ENCODE data around the gene RAPGEF1. TPM values are rescaled to one million over a fixed set of nuclear protein-coding genes. Genes with fewer than 3 reads are reported as not detected.

The RAPGEF1 gene
- total RNA-seq, 4 donors from 2014 or later, result 43.0 to 58.3 (median 51.7) TPM

GRCh38 chr9:131651599-131651998 lies 88.3 kb downstream of the RAPGEF1 start:
- Histone ChIP-seq H3K27ac (peak overlapping the region; percentile 81), H3K4me1 (peaks cover 46% of the 10 kb centered on the region)

DNA sequence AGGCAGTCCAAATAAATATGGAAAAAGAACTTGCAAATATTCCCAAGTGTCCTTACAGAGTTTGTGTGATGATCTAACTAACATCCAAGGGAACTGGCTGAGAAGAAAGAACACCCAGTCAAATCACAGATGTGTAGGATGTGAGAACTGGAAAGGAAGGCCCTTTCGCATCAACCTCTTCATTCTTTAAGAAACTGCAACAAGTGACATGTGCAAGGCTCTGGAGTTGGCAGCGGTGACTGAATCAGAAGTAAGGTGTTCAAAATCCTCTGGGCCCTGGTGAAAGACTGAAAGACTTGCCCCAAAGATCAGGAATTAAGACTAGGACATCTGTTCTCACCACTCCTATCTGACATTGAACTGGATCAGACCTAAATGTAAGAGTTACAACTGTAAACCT lies 88.7 kb downstream of the RAPGEF1 start:
- peaks cover 42% of the 10 kb centered on the region for H3K4me1 ChIP-seq
- peaks cover 5% of the 10 kb centered on the region for H3K36me3 ChIP-seq
- no peaks in the 10 kb centered on the region for H3K27me3 ChIP-seq
- H3K9me3 ChIP-seq, result no peaks in the 10 kb centered on the region
- no peak for TF ChIP-seq POLR2A (IDR thresholded peaks at IDR 0.05)
- no peak for TF ChIP-seq POLR2AphosphoS5 (IDR thresholded peaks at IDR 0.05)
- no peak for TF ChIP-seq EP300 (IDR thresholded peaks at IDR 0.05)
- TF ChIP-seq, protein P1, sequence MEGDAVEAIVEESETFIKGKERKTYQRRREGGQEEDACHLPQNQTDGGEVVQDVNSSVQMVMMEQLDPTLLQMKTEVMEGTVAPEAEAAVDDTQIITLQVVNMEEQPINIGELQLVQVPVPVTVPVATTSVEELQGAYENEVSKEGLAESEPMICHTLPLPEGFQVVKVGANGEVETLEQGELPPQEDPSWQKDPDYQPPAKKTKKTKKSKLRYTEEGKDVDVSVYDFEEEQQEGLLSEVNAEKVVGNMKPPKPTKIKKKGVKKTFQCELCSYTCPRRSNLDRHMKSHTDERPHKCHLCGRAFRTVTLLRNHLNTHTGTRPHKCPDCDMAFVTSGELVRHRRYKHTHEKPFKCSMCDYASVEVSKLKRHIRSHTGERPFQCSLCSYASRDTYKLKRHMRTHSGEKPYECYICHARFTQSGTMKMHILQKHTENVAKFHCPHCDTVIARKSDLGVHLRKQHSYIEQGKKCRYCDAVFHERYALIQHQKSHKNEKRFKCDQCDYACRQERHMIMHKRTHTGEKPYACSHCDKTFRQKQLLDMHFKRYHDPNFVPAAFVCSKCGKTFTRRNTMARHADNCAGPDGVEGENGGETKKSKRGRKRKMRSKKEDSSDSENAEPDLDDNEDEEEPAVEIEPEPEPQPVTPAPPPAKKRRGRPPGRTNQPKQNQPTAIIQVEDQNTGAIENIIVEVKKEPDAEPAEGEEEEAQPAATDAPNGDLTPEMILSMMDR (IDR thresholded peaks at IDR 0.05), result no peak
- DNase-seq (ENCODE audit: low spot score in 2 of 2), result no peak
- no peak overlapping the region for H3K4me3 ChIP-seq
- WGBS, result 95% methylated on average over 2 of the region's 2 CpGs
- H3K27ac ChIP-seq, result peak overlapping the region; percentile 81

More at GRCh38 chr9:131651599-131651998, 88.3 kb downstream of the RAPGEF1 start:
- no peaks in the 10 kb centered on the region for H3K9me3 ChIP-seq
- no peak for DNase-seq (ENCODE audit: low spot score in 2 of 2)
- no peaks in the 10 kb centered on the region for H3K27me3 ChIP-seq
- H3K36me3 ChIP-seq, result peaks cover 5% of the 10 kb centered on the region
- TF ChIP-seq POLR2A (IDR thresholded peaks at IDR 0.05) (no peak), POLR2AphosphoS5 (IDR thresholded peaks at IDR 0.05) (no peak), EP300 (IDR thresholded peaks at IDR 0.05) (no peak)
- TF ChIP-seq, protein P1 (IDR thresholded peaks at IDR 0.05), result no peak
- H3K4me3 ChIP-seq, result no peak overlapping the region
- 80% methylated on average over 3 of the region's 3 CpGs for whole genome bisulfite sequencing

DNA sequence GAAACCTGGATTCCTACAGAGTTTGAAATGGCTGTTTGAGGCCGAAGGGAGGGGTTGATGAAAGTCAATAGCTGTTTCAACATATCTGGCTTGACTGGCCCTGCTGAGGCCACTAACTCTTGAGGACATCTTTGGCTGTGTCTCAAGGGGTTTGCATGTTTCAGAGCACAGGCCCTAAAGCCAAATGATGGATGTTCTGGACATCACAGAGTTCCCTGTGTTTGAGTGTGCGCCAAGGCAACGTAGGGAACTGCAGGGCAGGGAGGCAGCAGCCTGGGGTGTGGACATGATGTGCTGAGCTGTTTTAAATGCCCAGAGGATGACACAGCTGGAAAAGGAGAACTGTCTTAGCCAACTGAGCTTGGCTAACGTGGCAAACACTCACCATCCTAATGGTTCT lies 89.6 kb downstream of the RAPGEF1 start:
- peak; percentile 90 to 93 for DNase-seq (ENCODE audit: low spot score in 2 of 2)
- H3K4me3 ChIP-seq, result no peak overlapping the region
- H3K4me1 ChIP-seq, result peaks cover 36% of the 10 kb centered on the region
- no peaks in the 10 kb centered on the region for H3K9me3 ChIP-seq
- H3K36me3 ChIP-seq, result peaks cover 5% of the 10 kb centered on the region
- TF ChIP-seq POLR2AphosphoS5 (IDR thresholded peaks at IDR 0.05) (peak in 2 of 3 donors; percentile 84 to 88), EP300 (IDR thresholded peaks at IDR 0.05) (no peak)
- peak overlapping the region; percentile 81 for H3K27ac ChIP-seq
- no peaks in the 10 kb centered on the region for H3K27me3 ChIP-seq
- 49% methylated on average over 4 of the region's 4 CpGs for WGBS

DNA sequence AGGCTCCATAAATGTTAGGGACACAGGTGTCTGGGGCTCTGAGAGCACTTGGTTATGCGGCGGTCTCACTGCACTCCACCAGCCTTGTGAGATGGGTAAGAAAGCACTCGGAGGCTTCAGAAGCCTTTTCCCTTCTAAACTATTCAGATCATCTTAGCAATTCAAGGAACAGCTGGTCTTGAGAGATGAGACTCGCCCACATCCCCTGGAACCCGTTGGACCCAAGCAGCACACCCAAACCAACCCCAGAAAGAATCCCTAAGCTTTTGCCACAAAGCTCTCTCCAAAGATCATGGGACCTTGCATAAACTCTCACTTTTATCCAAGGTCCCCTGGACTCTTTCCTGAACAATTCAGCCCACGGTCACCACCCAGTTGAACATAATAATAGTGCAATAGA lies 90.2 kb downstream of the RAPGEF1 start:
- Histone ChIP-seq H3K9me3 (no peaks in the 10 kb centered on the region), H3K4me1 (peaks cover 29% of the 10 kb centered on the region), H3K27me3 (no peaks in the 10 kb centered on the region), H3K27ac (peak overlapping the region; percentile 57), H3K36me3 (peaks cover 5% of the 10 kb centered on the region), H3K4me3 (no peak overlapping the region)
- TF ChIP-seq EP300 (IDR thresholded peaks at IDR 0.05) (no peak), POLR2A (IDR thresholded peaks at IDR 0.05) (no peak), POLR2AphosphoS5 (IDR thresholded peaks at IDR 0.05) (no peak)
- TF ChIP-seq, protein P1 (IDR thresholded peaks at IDR 0.05), result no peak
- no peak for DNase-seq (ENCODE audit: low spot score in 2 of 2)
- 73% methylated on average over 6 of the region's 6 CpGs for WGBS

GRCh38 chr9:131645078-131645776 lies 94.6 kb downstream of the RAPGEF1 start:
- H3K36me3 ChIP-seq, result peaks cover 15% of the 10 kb centered on the region
- H3K27me3 ChIP-seq, result no peaks in the 10 kb centered on the region
- H3K4me1 ChIP-seq, result peaks cover 28% of the 10 kb centered on the region
- H3K9me3 ChIP-seq, result no peaks in the 10 kb centered on the region
- no peak overlapping the region for H3K4me3 ChIP-seq
- DNase-seq (ENCODE audit: low spot score in 2 of 2), result no peak
- H3K27ac ChIP-seq, result no peak overlapping the region
- TF ChIP-seq, protein P1 (IDR thresholded peaks at IDR 0.05), result no peak
- TF ChIP-seq EP300 (IDR thresholded peaks at IDR 0.05) (no peak), POLR2AphosphoS5 (IDR thresholded peaks at IDR 0.05) (peak in 1 of 3 donors; percentile 7)
- WGBS, result 72% methylated on average over 13 of the region's 13 CpGs
